Loucy (cell line): ENCODE results near the gene NFYB.

Experiments used
- EZH2phosphoT487 ChIP-seq: fragments of 200-600 bp; IDR thresholded peaks from 2 replicates; pipeline ENCODE4 v1.6.1; 2018; ENCODE audit warnings: antibody characterized with exemption, mild to moderate bottlenecking, moderate library complexity, borderline replicate concordance
- TF ChIP-seq, protein P1 (sequence below): fragments of 200-600 bp; sonication (generic); conservative IDR thresholded peaks from 2 replicates; pipeline ENCODE4 v1.5.1; 2014; ENCODE audit warnings: mild to moderate bottlenecking, antibody characterized with exemption, low read length

GRCh38 chr12:104166465-104166864, 28.5 kb upstream of the NFYB start:
- TF ChIP-seq, protein P1, sequence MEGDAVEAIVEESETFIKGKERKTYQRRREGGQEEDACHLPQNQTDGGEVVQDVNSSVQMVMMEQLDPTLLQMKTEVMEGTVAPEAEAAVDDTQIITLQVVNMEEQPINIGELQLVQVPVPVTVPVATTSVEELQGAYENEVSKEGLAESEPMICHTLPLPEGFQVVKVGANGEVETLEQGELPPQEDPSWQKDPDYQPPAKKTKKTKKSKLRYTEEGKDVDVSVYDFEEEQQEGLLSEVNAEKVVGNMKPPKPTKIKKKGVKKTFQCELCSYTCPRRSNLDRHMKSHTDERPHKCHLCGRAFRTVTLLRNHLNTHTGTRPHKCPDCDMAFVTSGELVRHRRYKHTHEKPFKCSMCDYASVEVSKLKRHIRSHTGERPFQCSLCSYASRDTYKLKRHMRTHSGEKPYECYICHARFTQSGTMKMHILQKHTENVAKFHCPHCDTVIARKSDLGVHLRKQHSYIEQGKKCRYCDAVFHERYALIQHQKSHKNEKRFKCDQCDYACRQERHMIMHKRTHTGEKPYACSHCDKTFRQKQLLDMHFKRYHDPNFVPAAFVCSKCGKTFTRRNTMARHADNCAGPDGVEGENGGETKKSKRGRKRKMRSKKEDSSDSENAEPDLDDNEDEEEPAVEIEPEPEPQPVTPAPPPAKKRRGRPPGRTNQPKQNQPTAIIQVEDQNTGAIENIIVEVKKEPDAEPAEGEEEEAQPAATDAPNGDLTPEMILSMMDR, result no peak
- TF ChIP-seq EZH2phosphoT487, result no peak
